Common myeloid progenitor, CD34-positive (primary cell): ENCODE data around the gene TMEM209.

Source experiments
- CTCF ChIA-PET: fragments of 350-600 bp; sonication (Branson Sonifier 250); formaldehyde crosslinking; loops from one replicate; lab custom pipeline; 2021; ENCODE audit warnings: antibody characterized with exemption; lab: Charles Lee
- POLR2A ChIA-PET: fragments of 350-600 bp; sonication (Branson Sonifier 250); formaldehyde crosslinking; loops from one replicate; lab custom pipeline; 2021; ENCODE audit warnings: antibody characterized with exemption; lab: Charles Lee
- DNase-seq, 3 donors: peaks; one replicate each; pipeline versions ENCODE4 v3.0.0 to v3.0.0-alpha.2; 2013
- H3K27ac ChIP-seq, 2 experiments: 1 replicate in 1 of 2; 2 replicates in 1 of 2; pipeline ENCODE4 v1.7.0; 2013; ENCODE audit warnings: inconsistent platforms in 2 of 2, low read length in 2 of 2, mild to moderate bottlenecking in 2 of 2, low read depth in 1 of 2, moderate library complexity in 1 of 2; ENCODE audit not compliant: severe bottlenecking in 2 of 2, insufficient read depth in 1 of 2, poor library complexity in 1 of 2
- H3K27me3 ChIP-seq, 5 experiments: replicated peaks in 2 of 5; 1 replicate in 3 of 5; 2 replicates in 2 of 5; pipeline versions ENCODE4 v1.6.1 to v1.7.0; 2013; ENCODE audit warnings: low read length in 4 of 5, mild to moderate bottlenecking in 2 of 5, moderate library complexity in 2 of 5, inconsistent platforms in 1 of 5; ENCODE audit not compliant: insufficient read depth in 5 of 5, control insufficient read depth in 4 of 5
- H3K36me3 ChIP-seq, 4 experiments: 1 replicate in 2 of 4; 2 replicates in 2 of 4; pipeline versions ENCODE4 v1.6.1 to v1.7.0; 2013; ENCODE audit warnings: low read length in 3 of 4, control low read depth in 1 of 4, mild to moderate bottlenecking in 1 of 4; ENCODE audit not compliant: control insufficient read depth in 4 of 4, insufficient read depth in 4 of 4
- H3K4me1 ChIP-seq, 4 experiments: 1 replicate in 3 of 4; 2 replicates in 1 of 4; pipeline versions ENCODE4 v1.6.1 to v1.7.1; 2013; ENCODE audit warnings: low read length in 3 of 4, mild to moderate bottlenecking in 3 of 4, control low read depth in 1 of 4, inconsistent platforms in 1 of 4, moderate library complexity in 1 of 4; ENCODE audit not compliant: control insufficient read depth in 4 of 4, insufficient read depth in 4 of 4; ENCODE audit errors: control extremely low read depth in 1 of 4
- H3K4me3 ChIP-seq, 7 experiments: 1 replicate in 4 of 7; 2 replicates in 3 of 7; pipeline versions ENCODE4 v1.5.1 to v1.7.0; 2013; ENCODE audit warnings: mild to moderate bottlenecking in 7 of 7, low read length in 6 of 7, moderate library complexity in 6 of 7, inconsistent platforms in 2 of 7, low read depth in 2 of 7, control low read depth in 1 of 7; ENCODE audit not compliant: insufficient read depth in 4 of 7, control insufficient read depth in 1 of 7; ENCODE audit errors: extremely low read depth in 1 of 7
- H3K9me3 ChIP-seq, 5 experiments: 1 replicate in 4 of 5; 2 replicates in 1 of 5; pipeline versions ENCODE4 v1.6.1 to v1.7.1; 2013; ENCODE audit warnings: low read length in 4 of 5, mild to moderate bottlenecking in 2 of 5, inconsistent platforms in 1 of 5, low read depth in 1 of 5, moderate library complexity in 1 of 5; ENCODE audit not compliant: control insufficient read depth in 4 of 5, insufficient read depth in 2 of 5; ENCODE audit errors: control extremely low read depth in 1 of 5
- WGBS: methylation state at CpG from one replicate; pipeline ENCODE4 v1.1.5; 2013; ENCODE audit not compliant: insufficient coverage; 5-methylcytosine and 5-hydroxymethylcytosine counted together

TMEM209 gene

DNA sequence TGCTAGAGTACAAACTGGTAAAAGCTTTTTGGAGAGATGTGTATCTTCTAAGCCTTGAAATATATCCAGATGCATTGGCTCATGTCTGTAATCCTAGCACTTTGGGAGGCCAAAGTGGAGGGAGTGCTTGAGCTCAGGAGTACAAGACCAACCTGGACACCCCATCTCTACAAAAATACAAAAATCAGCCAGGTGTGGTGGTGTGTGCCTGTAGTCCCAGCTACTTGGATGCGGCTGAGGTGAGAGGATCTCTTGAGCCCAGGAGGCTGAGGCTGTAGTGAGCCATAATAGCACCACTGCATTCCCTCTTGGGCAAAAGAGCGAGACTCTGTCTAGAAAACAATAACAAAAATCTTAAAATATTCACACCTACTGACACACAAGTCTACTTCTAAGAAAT lies 25.6 kb downstream of the TMEM209 start:
- Histone ChIP-seq H3K36me3 (peaks cover 13 to 48% (median 28%) of the 10 kb centered on the region in 4 experiments), H3K4me3 (no peak overlapping the region), H3K4me1 (peaks cover 0 to 2% (median 0%) of the 10 kb centered on the region in 4 experiments), H3K9me3 (no peaks in the 10 kb centered on the region), H3K27me3 (no peaks in the 10 kb centered on the region), H3K27ac (no peak overlapping the region)
- no CpG with 5 or more reads among the region's 2 CpGs for WGBS
- POLR2A ChIA-PET = no interaction called here
- CTCF ChIA-PET = no interaction called here
- no peak for DNase-seq

DNA sequence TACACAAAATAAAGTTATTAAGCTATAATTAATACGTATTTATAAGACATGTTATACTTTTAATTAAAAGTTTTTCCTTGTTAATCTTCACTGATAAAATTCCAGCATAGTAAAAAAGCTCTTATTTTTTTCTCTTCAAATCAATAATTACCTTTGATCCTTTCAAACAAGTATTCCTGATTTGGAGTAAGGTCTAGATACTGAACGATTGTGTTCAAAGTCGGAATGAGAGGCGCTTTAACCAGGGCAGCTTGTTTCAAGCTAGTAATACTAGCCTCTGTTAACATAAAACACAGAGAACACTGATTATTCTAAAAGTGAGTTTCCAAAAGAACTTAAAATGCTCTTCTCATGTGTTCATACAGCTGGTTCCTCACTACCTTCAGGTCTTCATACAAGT lies 27.0 kb downstream of the TMEM209 start:
- H3K4me3 ChIP-seq = no peak overlapping the region
- H3K4me1 ChIP-seq = peaks cover 0 to 2% (median 0%) of the 10 kb centered on the region in 4 experiments
- WGBS = no CpG with 5 or more reads among the region's 4 CpGs
- ChIA-PET CTCF (no interaction called here), POLR2A (interaction anchor here (0.6 kb wide), 1 partner anchor 48 kb away, joined by 6 read pairs; no protein-coding TSS in a partner anchor)
- H3K9me3 ChIP-seq = no peaks in the 10 kb centered on the region
- DNase-seq = no peak
- H3K36me3 ChIP-seq = peaks cover 7 to 49% (median 26%) of the 10 kb centered on the region in 4 experiments
- no peak overlapping the region for H3K27ac ChIP-seq
- no peaks in the 10 kb centered on the region for H3K27me3 ChIP-seq

DNA sequence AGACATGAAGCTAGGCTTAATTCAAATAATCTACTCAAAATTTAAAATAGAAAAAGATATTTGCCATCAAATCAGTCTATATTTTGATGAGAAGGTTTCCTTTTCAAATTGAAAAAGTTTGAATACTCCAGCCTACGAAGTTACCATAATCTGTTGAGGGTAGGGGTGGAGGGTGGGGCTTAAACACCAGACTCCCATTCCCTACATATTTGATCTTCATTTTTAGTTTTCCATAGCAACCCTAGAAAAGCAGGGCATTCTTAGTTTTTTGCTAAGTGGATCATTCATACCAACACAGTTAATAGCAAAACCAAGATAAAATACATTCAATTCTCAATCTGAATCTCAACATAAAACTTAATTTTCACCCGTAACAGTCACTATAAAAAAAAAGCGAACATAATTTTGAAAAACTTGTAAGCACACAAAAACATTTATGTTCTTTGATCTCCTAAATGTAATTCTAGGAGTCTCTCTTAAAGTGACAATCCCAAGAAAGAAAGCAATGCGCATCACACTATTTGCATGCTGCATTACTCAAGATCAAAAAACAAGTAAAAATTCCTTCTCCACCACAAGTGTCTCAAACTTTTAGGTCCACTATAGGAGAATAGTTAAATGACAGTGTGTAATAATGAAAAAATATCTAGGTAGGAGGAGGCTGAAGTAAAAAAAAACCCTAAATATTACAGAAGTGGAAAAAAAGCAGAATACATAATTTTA lies 30.8 kb downstream of the TMEM209 start:
- POLR2A ChIA-PET = interaction anchor here (0.6 kb wide), 1 partner anchor 12 kb away, joined by 3 read pairs; no protein-coding TSS in a partner anchor
- no peak overlapping the region for H3K4me3 ChIP-seq
- H3K27me3 ChIP-seq = no peaks in the 10 kb centered on the region
- H3K4me1 ChIP-seq = no peaks in the 10 kb centered on the region
- H3K9me3 ChIP-seq = no peaks in the 10 kb centered on the region
- CTCF ChIA-PET = interaction anchor here (1.0 kb wide), 1 partner anchor 12 kb away, joined by 3 read pairs; no protein-coding TSS in a partner anchor
- no peak overlapping the region for H3K27ac ChIP-seq
- DNase-seq = no peak
- H3K36me3 ChIP-seq = peaks cover 7 to 42% (median 23%) of the 10 kb centered on the region in 4 experiments
- no CpG with 5 or more reads among the region's 4 CpGs for WGBS

DNA sequence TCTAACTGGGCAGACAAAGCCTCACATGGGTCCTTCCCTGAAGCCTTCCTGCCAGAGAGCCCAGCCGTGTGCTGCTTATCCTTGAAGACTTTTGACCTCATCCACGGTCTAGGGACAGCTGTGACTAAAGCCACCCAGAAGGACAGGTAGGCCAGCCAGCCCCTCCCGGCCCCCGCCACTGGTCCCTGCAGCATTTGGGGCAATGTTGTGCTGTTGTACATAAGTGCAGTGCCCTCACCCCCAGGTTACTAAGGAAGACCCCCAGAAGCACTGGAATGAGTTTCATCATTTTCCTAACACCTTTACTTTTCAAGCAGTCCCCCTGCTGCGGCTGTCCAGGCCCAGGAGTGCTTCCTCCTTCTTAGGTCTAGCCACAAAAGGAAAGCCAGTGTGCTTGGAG lies 43.0 kb downstream of the TMEM209 start:
- POLR2A ChIA-PET = interaction anchor here (0.6 kb wide), 1 partner anchor 66 kb away, joined by 5 read pairs; no protein-coding TSS in a partner anchor
- no peak for DNase-seq

DNA sequence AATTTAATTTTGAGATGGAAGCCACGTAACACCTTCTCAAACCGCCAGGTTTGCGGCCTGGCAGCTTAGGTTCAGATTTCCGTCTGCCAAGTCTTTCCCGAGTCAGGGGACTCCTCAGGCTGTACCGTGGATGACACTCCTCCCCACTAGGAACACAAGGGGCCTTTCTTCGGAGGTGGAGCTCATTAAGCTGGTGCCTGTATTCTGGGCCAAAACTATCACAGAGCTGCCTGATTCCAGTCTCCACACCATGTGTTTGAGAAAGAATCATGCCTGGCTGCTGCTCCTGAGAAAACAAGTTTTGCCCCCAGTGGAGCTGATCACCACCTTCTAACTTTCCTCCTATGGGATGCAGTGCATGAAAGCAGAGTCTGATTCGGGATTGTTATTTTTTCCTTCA lies 44.8 kb downstream of the TMEM209 start:
- ChIA-PET CTCF (interaction anchor here (0.6 to 1.1 kb wide), 2 partner anchors 10 to 21 kb away, joined by 3 to 7 read pairs; no protein-coding TSS in a partner anchor), POLR2A (interaction anchor here (0.6 kb wide), 2 partner anchors 15 to 17 kb away, joined by 3 read pairs; no protein-coding TSS in a partner anchor)
- 93% methylated on average over 8 of the region's 8 CpGs for WGBS
- no peaks in the 10 kb centered on the region for H3K27me3 ChIP-seq
- H3K36me3 ChIP-seq = peaks cover 10 to 33% (median 26%) of the 10 kb centered on the region in 4 experiments
- no peak overlapping the region for H3K4me3 ChIP-seq
- peaks cover 0 to 11% (median 0%) of the 10 kb centered on the region in 5 experiments for H3K9me3 ChIP-seq
- no peak overlapping the region for H3K27ac ChIP-seq
- no peak for DNase-seq
- H3K4me1 ChIP-seq = no peaks in the 10 kb centered on the region

More for the DNA sequence above, 43.0 kb downstream of the TMEM209 start:
- no peaks in the 10 kb centered on the region for H3K27me3 ChIP-seq
- no peaks in the 10 kb centered on the region for H3K4me1 ChIP-seq
- H3K36me3 ChIP-seq = peaks cover 17 to 38% (median 28%) of the 10 kb centered on the region in 4 experiments
- CTCF ChIA-PET = interaction anchor here (1.2 to 1.3 kb wide), 2 partner anchors 13 to 29 kb away, joined by 3 to 4 read pairs; no protein-coding TSS in a partner anchor
- no peak overlapping the region for H3K4me3 ChIP-seq
- WGBS = 100% methylated on average over 3 of the region's 5 CpGs
- peaks cover 0 to 5% (median 0%) of the 10 kb centered on the region in 5 experiments for H3K9me3 ChIP-seq
- no peak overlapping the region for H3K27ac ChIP-seq

DNA sequence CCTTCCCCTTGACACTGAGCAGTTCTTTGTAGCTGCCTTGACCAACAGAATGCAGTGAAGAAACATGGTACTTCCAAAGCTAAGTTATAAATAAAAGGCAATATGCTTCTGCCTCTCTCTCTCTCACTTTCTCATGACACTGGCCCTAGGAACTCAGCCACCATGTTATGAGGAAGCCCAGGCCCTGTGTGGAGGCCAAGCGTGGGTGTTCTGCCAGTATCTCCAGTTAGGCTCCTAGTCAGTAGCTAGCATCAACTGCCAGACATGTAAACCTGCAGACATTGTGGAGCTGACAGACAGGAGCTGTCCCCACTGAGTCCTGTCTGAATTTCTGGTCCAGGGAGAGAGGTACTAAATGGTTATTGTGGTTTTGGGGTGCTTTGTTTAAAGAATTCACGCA lies 45.2 kb downstream of the TMEM209 start:
- no peak for DNase-seq
- Histone ChIP-seq H3K9me3 (peaks cover 0 to 11% (median 0%) of the 10 kb centered on the region in 5 experiments), H3K4me1 (no peaks in the 10 kb centered on the region), H3K27ac (no peak overlapping the region), H3K27me3 (no peaks in the 10 kb centered on the region), H3K4me3 (no peak overlapping the region), H3K36me3 (peaks cover 10 to 33% (median 26%) of the 10 kb centered on the region in 4 experiments)
- CTCF ChIA-PET = no interaction called here
- 94% methylated on average over 2 of the region's 2 CpGs for WGBS
- POLR2A ChIA-PET = interaction anchor here (0.6 kb wide), 1 partner anchor 15 kb away, joined by 3 read pairs; no protein-coding TSS in a partner anchor
